ENCODE measurements around the gene ERICH6.

Gene ERICH6

DNA sequence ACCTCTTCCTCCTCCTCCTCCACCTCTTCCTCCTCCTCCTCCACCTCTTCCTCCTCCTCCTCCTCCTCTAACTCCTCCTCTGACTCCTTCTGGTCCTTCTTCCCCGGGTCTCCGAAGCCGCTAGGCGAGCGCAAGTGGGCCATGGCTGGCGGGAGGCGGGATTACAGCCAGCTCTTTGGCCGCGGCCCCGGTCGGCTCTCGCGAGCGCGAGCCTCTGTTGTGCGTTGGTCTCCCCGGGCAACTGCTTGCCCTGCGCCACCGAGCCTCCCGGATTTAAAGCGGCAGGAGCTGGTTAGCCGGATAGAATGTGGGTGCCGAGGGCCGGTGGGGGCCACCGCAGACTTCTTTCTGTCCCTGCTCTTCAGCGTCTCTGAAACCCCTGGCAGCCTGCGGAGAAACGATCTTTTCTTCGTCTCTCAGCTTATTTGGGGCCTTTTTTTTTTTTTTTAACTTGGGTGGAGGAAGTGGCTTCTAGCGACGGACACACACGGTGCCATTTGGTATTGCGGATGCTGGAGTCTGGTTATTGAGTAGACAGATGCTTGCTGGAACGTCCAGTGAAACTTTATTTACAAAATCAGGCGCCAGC, at the start of gene ERICH6:
ERICH6 (minus strand) TSS at position 165 of the 589 bp plus-strand sequence; CDS start at position 143, 22 bp downstream.
- TF ChIP-seq, protein P1, sequence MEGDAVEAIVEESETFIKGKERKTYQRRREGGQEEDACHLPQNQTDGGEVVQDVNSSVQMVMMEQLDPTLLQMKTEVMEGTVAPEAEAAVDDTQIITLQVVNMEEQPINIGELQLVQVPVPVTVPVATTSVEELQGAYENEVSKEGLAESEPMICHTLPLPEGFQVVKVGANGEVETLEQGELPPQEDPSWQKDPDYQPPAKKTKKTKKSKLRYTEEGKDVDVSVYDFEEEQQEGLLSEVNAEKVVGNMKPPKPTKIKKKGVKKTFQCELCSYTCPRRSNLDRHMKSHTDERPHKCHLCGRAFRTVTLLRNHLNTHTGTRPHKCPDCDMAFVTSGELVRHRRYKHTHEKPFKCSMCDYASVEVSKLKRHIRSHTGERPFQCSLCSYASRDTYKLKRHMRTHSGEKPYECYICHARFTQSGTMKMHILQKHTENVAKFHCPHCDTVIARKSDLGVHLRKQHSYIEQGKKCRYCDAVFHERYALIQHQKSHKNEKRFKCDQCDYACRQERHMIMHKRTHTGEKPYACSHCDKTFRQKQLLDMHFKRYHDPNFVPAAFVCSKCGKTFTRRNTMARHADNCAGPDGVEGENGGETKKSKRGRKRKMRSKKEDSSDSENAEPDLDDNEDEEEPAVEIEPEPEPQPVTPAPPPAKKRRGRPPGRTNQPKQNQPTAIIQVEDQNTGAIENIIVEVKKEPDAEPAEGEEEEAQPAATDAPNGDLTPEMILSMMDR (conservative IDR thresholded peaks at IDR 0.05; ENCODE audit: low read length), result no peak; the same call in 1 of the 2 replicates
- DNase-seq (ENCODE audit: low read depth), result peak; percentile 90
- H3K4me3 ChIP-seq (ENCODE audit: low read length), result peak within 1 kb of the TSS; percentile 81

GRCh38 chr3:150751781-150752263, 48.1 kb upstream of the ERICH6 start:
- TF ChIP-seq, protein P1 (conservative IDR thresholded peaks at IDR 0.05; ENCODE audit: low read length), result no peak
- no peak for DNase-seq (ENCODE audit: low read depth)

GRCh38 chr3:150749255-150749654, 45.5 kb upstream of the ERICH6 start:
- no peak overlapping the region for H3K4me3 ChIP-seq (ENCODE audit: low read length)
- TF ChIP-seq, protein P1 (conservative IDR thresholded peaks at IDR 0.05; ENCODE audit: low read length), result no peak
- no peak for DNase-seq (ENCODE audit: low read depth)

More at GRCh38 chr3:150751781-150752263, 48.1 kb upstream of the ERICH6 start:
- no peak overlapping the region for H3K4me3 ChIP-seq (ENCODE audit: low read length)

DNA sequence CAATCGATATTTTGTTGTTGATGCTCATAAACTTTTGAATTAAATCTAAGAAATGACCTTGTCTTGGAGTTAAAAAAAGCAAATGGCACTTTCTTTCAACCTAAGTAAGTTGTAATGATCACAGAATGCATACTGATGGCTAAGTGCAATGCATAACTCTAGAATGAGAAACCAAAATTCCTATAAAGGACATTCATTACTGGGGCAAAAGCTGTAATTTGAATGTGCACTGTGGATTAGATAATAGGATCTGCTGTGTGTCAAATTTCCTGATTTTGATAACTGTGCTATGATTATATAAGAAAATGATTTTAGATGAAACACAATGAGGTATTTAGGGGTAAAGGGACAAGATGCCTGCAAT, 44.9 kb upstream of the ERICH6 start:
- H3K4me3 ChIP-seq (ENCODE audit: low read length), result no peak overlapping the region
- TF ChIP-seq, protein P1 (conservative IDR thresholded peaks at IDR 0.05; ENCODE audit: low read length), result no peak
- no peak for DNase-seq (ENCODE audit: low read depth)

DNA sequence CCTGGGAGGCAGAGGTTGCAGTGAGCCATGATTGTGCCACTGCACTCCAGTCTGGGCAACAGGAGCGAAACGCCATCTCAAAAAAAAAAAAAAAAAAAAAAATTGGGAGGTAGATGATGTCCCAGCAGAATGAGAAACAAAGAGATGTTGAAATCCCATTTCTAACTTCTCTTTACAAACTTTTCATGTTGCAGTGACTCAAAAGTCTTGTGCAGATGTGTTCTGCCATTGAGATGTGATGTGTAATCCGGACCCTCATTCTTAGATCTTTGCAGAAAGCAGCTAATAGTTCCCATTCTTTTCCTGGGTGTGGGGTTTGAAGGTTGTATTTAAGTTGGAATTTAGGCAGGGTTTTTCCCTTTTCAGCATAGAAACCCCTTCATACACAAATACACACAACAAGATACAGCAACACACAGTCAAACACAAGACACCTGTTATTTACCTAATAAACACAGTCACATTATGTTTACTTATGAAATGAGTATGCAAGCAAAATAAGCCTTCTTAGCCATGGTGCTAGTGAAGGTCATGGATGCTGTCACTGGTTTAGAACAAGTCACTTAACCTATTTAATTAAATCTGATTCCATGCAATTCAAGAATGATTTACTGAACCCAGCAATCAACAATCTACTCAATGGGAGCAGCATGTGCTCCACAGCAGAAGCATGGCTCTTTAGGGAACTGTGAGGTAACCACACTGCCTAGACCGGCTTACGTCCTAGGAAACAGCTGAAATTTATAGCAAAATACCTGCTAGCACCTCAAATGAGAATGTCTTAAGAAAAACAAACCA, 44.4 kb upstream of the ERICH6 start:
- peak; percentile 26 for DNase-seq (ENCODE audit: low read depth)
- TF ChIP-seq, protein P1 (conservative IDR thresholded peaks at IDR 0.05; ENCODE audit: low read length), result no peak
- no peak overlapping the region for H3K4me3 ChIP-seq (ENCODE audit: low read length)

DNA sequence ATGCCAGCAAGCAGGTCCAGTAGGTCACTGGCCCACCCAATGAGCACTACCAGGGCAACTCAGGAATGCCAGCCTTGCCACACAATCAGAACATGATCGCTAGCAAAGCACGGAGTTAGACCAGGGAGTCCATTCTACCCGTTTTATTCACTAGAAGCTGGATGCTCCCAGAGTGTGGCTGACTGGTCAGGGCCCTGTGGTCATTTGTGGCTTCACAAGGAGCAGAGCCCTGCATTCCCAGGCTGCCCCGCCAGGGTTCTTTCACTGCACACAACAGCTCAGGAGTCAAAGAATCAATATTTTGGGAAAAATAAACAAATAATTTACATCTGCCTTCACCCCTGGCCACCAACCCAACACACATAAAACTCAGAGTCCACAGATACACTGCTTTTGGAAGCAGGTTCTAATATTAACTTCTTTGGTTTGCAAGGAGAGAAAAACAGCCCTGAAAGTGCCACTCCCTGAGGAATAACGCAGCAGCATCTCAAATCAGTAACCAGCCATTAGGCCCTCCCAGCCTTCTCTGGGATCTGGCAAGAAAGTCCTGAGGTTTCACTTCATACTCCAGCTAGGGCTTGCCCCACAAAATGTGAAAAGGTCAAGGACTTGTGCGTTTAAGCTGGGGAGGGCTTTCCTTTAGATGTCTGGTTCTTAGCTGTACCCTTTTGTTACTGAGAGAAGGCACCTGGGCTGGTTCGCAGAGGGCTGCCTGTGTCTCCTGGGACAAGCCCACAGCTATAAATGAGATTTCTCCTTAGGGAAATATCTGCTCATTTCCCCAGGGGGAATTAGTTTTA, 43.3 kb upstream of the ERICH6 start:
- TF ChIP-seq, protein P1 (conservative IDR thresholded peaks at IDR 0.05; ENCODE audit: low read length), result no peak
- no peak for DNase-seq (ENCODE audit: low read depth)
- no peak overlapping the region for H3K4me3 ChIP-seq (ENCODE audit: low read length)

Measured in AG10803 (cell line).